SK-N-MC (cell line): Measurements from ENCODE around the gene ATP1B1.

Experiments
- EZH2 ChIP-seq: fragments of 200-600 bp; sonication (generic); IDR thresholded peaks from one replicate; pipeline ENCODE4 v1.6.1; 2017; ENCODE audit warnings: antibody characterized with exemption
- FOXP2 ChIP-seq: optimal IDR thresholded peaks from 2 replicates; pipeline ENCODE3; 2011; ENCODE audit warnings: mild to moderate bottlenecking, moderate library complexity; ENCODE audit not compliant: insufficient read depth; ENCODE audit errors: extremely low read length, control extremely low read depth
- POLR2AphosphoS5 ChIP-seq: IDR thresholded peaks from 2 replicates; pipeline ENCODE4 v1.6.1; 2012; ENCODE audit warnings: mild to moderate bottlenecking, low read depth, low read length, borderline replicate concordance

DNA sequence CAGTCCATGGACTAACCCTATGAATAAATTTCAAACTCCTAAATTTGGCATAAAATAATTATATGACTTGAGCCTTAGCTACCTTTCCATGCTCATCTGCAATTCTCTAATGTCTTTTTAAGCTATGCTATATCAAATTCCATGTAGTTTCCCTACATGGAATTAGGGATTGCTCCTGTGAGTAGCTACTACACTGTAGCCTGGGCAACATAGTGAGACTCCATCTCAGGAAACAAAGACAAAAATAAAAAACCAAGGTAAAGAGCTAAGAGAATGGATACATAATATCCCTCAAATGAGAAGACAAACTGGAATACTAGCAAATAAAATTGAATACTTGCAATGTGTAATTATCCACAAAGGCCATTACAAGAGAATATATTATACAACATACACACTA lies 37.5 kb downstream of the ATP1B1 start:
- TF ChIP-seq POLR2AphosphoS5 (no peak), EZH2 (no peak), FOXP2 (no peak)
